Measurements from ENCODE around the gene MED23. TPM values are rescaled to one million over a fixed set of nuclear protein-coding genes. Genes with fewer than 3 reads are reported as not detected.

Gene MED23
- total and polyA plus RNA-seq, 9 of the 15 experiments (the other 6 are each of a cell fraction or from before 2014, with no cell fraction given), result 13.7 to 61.2 (median 27.2) TPM

GRCh38 chr6:131627724-131628682 is at the start of gene MED23 (continued):
- TF ChIP-seq, protein P1, sequence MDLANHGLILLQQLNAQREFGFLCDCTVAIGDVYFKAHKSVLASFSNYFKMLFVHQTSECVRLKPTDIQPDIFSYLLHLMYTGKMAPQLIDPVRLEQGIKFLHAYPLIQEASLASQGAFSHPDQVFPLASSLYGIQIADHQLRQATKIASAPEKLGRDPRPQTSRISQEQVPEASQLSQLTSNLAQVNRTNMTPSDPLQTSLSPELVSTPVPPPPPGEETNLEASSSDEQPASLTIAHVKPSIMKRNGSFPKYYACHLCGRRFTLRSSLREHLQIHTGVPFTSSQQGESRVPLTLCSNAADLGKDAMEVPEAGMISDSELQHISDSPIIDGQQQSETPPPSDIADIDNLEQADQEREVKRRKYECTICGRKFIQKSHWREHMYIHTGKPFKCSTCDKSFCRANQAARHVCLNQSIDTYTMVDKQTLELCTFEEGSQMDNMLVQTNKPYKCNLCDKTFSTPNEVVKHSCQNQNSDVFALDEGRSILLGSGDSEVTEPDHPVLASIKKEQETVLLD (IDR thresholded peaks at IDR 0.05), result no peak
- no peak for TF ChIP-seq U2AF2 (optimal IDR thresholded peaks at IDR 0.05; ENCODE audit: low read depth, low read length)
- peak in 1 of 2 experiments; percentile 74; a peak in 2 of 4 replicates for TF ChIP-seq HDAC1 (IDR thresholded peaks at IDR 0.05)
- TF ChIP-seq THAP12 (CRISPR knock-in tag; IDR thresholded peaks at IDR 0.05), result peak; percentile 65; the same call in 1 of the 2 replicates
- TF ChIP-seq CBFA2T3 (IDR thresholded peaks at IDR 0.05), result no peak
- TF ChIP-seq DACH1 (IDR thresholded peaks at IDR 0.05; ENCODE audit: partially characterized antibody), result peak; percentile 41
- TF ChIP-seq GTF2A2 (tag; IDR thresholded peaks at IDR 0.05), result no peak
- TF ChIP-seq, protein P2, sequence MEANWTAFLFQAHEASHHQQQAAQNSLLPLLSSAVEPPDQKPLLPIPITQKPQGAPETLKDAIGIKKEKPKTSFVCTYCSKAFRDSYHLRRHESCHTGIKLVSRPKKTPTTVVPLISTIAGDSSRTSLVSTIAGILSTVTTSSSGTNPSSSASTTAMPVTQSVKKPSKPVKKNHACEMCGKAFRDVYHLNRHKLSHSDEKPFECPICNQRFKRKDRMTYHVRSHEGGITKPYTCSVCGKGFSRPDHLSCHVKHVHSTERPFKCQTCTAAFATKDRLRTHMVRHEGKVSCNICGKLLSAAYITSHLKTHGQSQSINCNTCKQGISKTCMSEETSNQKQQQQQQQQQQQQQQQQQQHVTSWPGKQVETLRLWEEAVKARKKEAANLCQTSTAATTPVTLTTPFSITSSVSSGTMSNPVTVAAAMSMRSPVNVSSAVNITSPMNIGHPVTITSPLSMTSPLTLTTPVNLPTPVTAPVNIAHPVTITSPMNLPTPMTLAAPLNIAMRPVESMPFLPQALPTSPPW (CRISPR knock-in tag; IDR thresholded peaks at IDR 0.05), result peak; percentile 77
- no peak for TF ChIP-seq ZNF408 (CRISPR knock-in tag; IDR thresholded peaks at IDR 0.05; ENCODE audit: low read depth)
- no peak for TF ChIP-seq TSC22D4 (tag; IDR thresholded peaks at IDR 0.05)
- TF ChIP-seq, protein P3, sequence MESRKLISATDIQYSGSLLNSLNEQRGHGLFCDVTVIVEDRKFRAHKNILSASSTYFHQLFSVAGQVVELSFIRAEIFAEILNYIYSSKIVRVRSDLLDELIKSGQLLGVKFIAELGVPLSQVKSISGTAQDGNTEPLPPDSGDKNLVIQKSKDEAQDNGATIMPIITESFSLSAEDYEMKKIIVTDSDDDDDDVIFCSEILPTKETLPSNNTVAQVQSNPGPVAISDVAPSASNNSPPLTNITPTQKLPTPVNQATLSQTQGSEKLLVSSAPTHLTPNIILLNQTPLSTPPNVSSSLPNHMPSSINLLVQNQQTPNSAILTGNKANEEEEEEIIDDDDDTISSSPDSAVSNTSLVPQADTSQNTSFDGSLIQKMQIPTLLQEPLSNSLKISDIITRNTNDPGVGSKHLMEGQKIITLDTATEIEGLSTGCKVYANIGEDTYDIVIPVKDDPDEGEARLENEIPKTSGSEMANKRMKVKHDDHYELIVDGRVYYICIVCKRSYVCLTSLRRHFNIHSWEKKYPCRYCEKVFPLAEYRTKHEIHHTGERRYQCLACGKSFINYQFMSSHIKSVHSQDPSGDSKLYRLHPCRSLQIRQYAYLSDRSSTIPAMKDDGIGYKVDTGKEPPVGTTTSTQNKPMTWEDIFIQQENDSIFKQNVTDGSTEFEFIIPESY (CRISPR knock-in tag; IDR thresholded peaks at IDR 0.05), result peak; percentile 85
- no peak for TF ChIP-seq PRMT5 (CRISPR knock-in tag; IDR thresholded peaks at IDR 0.05)
- TF ChIP-seq, protein P4, sequence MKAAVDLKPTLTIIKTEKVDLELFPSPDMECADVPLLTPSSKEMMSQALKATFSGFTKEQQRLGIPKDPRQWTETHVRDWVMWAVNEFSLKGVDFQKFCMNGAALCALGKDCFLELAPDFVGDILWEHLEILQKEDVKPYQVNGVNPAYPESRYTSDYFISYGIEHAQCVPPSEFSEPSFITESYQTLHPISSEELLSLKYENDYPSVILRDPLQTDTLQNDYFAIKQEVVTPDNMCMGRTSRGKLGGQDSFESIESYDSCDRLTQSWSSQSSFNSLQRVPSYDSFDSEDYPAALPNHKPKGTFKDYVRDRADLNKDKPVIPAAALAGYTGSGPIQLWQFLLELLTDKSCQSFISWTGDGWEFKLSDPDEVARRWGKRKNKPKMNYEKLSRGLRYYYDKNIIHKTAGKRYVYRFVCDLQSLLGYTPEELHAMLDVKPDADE (conservative IDR thresholded peaks at IDR 0.05; ENCODE audit: control insufficient read depth, low read depth, low read length), result peak; percentile 94
- no peak for TF ChIP-seq PTTG1 (tag; IDR thresholded peaks at IDR 0.05; ENCODE audit: low read depth)
- no peak for TF ChIP-seq HSF4 (CRISPR knock-in tag; IDR thresholded peaks at IDR 0.05; ENCODE audit: borderline replicate concordance)
- 0 out of 2 replicates have a peak, but pooled peaks have one; percentile 74 for TF ChIP-seq FOXK1 (CRISPR knock-in tag; IDR thresholded peaks at IDR 0.05; ENCODE audit: borderline replicate concordance)
